Stimulated activated CD8-positive, alpha-beta memory T cell treated with anti-CD3 and anti-CD28 coated beads, Interleukin-12 subunit alpha, Interleukin-12 subunit beta, amount 100 ng/mL, for 24 hours (primary cell): ENCODE data around the gene ELFN1.

Experiments used
- DNase-seq: peaks from one replicate; pipeline ENCODE4 v3.0.0-alpha.2; 2020; ENCODE audit errors: extremely low read depth

Gene ELFN1

GRCh38 chr7:1741751-1742554 is 71.9 kb downstream of the ELFN1 start:
- no peak for DNase-seq

DNA sequence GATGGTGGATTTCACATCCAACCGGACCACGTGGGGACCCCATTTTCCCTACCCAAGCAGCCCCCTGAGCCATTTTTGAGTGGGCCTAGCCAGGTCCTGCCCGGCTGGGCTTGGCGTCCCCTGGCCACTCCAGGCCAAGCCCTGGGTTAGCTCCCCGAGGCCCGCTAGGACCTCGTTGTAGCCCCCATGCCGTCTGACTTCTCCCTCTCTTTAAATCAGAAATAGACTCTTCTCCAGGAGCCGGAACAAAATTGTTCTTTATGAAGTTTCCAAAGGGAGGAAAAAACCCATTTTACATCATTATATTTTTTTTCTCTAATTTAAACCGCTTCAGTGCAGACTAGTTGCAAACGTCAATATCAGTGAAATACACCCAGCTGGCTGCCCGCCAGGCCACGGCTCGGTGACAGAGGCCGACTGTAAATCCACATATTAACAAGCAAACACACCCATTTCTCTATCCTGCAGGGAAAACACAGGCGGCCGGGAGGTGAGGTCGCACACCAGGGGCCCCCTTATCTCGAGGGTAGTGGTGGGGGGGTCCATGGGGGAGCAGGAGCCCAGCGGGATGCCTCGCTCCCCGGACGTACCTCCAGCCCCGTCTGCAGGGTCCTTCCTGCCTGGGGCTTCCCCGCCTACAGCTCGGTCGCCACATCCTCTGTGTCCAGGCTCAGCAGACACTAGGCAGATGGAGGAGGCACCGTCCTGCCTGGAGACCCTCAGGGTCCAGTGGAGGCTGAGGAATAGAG is 72.7 kb downstream of the ELFN1 start:
- DNase-seq: no peak

- DNase-seq: no peak
Measured at GRCh38 chr7:1743481-1744230, 73.6 kb downstream of the ELFN1 start.

- DNase-seq: no peak
Measured at GRCh38 chr7:1744296-1745017, 74.4 kb downstream of the ELFN1 start.

DNA sequence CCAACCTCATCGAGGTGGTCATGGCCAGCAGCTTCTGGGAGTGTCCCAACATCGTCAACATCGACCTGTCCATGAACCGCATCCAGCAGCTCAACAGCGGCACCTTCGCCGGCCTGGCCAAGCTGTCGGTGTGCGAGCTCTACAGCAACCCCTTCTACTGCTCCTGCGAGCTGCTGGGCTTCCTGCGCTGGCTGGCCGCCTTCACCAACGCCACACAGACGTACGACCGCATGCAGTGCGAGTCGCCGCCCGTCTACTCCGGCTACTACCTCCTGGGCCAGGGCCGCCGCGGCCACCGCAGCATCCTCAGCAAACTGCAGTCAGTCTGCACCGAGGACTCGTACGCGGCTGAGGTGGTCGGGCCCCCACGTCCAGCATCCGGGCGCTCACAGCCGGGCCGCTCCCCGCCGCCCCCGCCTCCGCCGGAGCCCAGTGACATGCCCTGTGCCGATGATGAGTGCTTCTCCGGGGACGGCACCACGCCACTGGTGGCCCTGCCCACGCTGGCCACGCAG is 75.0 kb downstream of the ELFN1 start:
- no peak for DNase-seq

- DNase-seq: no peak
Measured at GRCh38 chr7:1745576-1746490, 75.8 kb downstream of the ELFN1 start.

GRCh38 chr7:1746491-1746975 is 76.5 kb downstream of the ELFN1 start:
- DNase-seq: no peak

DNA sequence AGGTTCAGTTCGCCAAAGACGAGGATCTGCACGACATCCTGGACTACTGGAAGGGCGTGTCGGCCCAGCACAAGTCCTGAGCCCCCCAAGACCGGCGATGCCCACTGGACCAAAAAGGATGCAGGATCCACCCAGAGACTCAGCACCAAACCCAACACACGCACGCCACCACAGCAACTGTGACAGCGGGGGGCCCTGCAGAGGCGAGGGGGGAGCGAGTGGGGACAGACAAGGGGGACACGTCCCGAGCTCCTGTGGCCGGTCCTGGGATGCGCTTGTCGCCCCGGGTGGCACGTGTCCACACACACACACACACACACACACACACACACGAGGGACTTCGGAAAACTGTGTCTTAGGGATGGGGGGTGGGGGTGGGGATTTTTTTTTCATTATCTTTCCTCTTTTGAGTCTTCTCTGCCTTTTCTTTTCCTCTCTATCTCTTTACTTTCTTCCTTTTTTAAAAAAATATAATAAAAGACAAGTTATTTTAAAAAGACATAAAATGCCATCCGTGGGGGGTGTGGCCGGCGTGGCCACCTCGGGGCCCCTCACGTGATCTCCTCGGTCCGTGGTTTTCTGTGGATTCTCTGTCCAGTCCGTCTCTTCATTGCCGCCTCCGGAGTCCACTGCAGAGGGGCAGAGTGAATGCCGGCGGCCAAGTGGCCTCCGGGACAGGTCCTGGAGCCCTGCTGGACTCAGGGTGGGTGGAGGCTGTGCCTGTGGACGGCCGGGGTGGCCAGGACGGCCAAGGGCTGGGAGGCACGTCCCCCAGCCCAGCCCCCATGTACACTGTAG is 77.1 kb downstream of the ELFN1 start:
- DNase-seq: no peak

- DNase-seq: no peak
Measured at GRCh38 chr7:1748076-1748838, 78.2 kb downstream of the ELFN1 start.

DNA sequence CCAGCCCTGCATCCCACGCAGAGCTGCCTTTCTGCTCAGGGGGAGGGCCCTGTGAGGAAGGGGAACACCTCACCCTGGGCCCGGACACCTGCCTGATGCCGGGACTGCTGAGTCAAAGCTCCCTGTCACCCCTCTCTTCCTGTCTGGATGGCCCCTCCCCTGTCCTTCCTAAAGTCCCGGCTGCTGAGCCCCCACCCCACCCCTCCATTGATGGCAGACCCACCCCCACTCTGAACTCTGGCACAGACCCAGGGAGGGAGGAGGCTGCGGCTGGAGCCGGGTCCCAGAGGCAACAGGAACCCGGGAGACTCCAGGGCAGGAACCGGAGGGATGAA is 78.7 kb downstream of the ELFN1 start:
- no peak for DNase-seq

DNA sequence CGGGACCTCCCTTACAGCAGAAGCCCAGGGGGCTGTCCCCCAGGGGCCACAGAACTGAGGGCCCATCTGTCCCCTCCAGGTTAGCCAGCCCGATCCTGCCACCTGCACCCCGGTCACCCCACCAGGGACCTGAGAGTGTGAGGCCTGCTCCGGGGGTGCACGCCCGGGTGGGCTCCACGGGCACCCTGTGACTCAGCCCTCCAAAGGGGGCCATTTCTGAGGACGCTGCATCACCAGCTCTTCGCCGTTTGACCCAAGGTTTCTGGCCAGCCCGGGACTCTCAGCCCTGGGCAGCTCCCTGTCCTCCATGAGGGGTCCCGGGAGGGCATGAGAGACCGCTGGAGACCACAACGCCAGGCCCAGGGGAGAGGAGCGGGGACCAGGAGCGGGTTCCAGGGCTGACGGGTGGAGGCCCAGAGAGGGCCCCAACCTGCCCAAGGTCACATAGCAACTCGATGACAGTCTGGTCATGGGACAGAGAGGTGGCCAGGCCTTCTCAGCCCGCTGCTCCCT is 79.3 kb downstream of the ELFN1 start:
- no peak for DNase-seq

GRCh38 chr7:1749864-1750466 is 79.9 kb downstream of the ELFN1 start:
- DNase-seq: no peak

DNA sequence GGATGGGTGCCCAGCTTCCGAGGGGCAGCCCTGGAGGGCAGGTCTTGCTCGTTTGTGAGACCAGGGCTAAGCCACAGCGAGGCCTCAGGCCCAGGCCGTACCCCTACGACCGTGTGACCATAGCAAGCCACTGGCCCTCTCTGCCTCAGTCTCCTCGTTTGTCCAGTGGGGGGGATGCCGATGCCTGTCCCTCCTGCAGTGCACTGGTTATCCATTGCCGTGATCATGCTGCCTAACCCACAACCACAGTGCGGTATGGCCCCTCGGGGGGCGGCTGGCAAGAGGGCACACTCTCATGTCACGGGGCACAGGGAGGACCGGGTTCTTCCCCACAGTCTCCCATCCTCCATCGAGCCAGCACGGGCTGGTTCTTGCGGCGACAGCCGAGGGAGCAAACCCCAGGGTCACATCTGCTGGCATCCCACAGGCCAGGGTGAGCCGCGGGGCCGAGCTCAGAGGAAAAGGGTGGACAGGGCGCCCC is 80.5 kb downstream of the ELFN1 start:
- no peak for DNase-seq

DNA sequence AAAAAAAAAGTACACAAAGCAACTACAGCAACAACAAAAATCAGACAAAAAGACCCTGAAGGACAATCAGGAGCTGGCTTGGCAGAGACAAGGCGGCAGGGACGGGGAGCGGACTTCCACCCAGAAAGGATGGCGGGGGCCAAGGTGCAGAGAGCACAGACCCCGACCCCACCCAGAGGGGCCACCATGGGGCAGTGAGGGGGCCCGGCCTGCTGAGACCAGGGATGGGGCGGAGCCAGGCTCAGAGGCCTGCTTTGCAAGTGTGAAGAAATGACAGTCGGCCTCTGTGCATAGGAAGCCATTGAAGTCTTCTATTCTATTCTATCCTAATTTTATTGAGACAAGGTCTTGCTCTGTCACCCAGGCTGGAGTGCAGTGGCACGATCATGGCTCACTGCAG is 82.0 kb downstream of the ELFN1 start:
- no peak for DNase-seq

DNA sequence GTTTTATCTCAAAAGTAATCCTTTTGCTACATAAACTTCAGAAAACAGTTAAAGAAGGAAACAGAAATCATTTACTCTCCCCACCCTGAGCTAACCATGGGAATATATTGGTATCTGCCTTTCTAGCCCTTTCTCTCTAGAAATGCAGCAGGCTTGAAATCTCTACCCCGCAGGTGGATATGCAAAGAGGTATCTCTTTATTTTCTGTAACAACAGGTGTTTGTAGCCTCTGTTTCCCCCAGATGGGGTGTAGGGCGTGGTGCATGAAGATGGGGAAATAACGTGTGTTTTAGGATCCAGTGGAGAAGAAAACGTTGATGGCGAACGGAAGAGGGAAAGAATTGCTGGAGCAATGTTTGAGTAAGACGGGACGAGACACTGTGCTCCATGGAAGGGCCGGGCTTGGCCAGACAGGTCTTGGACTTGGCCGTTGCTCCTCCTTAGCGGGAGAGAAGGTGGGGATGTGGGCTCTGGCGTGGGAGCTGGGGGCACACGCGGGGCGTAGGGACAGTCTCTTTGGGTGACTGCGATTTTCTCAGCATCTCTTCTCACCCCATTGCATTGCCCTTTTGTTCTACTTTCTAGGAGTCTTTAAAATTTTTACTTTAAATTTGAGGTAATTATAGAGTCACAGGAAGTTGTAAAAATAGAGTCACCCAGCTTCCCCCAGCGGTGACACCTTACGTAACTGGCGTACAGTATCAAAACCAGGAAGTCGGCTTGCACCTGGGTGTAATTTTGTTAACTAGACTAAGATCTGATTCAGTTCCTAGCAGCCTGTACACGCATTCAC is 82.9 kb downstream of the ELFN1 start:
- DNase-seq: no peak

- no peak for DNase-seq
Measured at GRCh38 chr7:1753564-1753867, 83.4 kb downstream of the ELFN1 start.

GRCh38 chr7:1754345-1754908 is 84.3 kb downstream of the ELFN1 start:
- DNase-seq: no peak
